GM21737 (cell line): ENCODE data around the gene GPC6.
A peak's percentile ranks its signal among the peaks of the same experiment; 100 is the strongest.

Experiments
- ATAC-seq: cut with Tn5 transposase; IDR thresholded peaks from one replicate; pipeline ENCODE4 v1.9.1; 2021; ENCODE audit warnings: mild to moderate bottlenecking, moderate library complexity; ENCODE audit not compliant: unreplicated experiment

Gene GPC6

GRCh38 chr13:94308832-94309231 lies 1082.2 kb downstream of the GPC6 start:
- no peak for ATAC-seq

DNA sequence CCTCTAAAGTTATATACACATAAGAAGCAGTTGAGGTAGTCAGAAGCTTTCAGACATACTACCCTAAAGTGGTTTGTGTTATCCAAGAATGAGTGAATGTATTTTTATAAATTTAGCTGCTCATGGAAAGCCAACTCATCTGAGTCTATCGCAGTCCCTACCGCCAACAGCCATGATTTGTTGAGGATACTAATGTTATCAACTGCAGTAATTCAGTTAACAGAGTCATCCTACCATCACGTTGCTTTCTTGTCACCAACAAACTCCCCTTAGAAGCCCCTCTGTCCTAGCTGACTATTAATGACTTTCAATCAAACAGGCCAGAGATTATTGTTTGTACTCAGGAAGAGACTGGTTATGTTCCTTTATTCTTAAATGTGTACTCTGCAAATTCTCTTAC lies 1083.0 kb downstream of the GPC6 start:
- ATAC-seq: no peak

DNA sequence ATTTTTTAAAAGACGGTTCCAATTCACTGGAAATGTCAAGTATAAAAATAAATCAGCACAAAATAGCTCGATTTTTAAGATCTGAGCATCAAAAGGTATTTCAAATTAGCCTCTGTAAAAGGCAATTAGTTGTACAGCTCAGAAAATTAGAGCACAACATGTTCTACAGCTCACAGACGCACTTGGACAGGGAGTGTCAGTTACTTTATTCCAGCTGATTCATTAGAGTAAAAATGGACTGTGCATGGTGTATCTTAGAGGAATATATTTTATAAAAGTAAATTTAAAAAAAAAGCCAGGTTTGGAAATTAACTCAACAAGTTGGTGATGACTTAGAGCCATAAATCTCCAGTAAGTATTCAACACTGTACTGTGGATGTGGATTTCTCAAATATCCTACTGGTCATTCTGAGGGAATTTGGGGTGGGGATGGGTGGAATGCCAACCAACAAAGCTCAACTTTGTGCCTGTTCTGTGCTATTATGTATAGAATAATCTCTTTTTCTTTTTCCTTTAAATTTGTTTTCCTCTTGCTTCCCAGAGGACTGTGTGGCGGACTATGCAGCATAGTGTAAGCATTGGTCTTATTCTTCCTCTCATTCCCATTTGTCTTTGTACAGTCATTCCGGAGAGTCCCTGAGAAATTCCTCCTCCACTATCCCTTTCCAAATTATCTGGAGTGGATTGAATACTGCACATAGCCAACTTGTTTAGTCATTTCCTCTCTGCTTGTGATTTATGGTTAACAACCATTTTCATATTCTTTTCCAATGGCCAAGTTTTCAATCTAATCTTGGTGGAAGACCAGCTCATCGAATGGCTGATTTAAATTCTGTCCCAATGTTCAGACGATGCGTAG lies 1083.6 kb downstream of the GPC6 start:
- no peak for ATAC-seq

- ATAC-seq: no peak
Measured at GRCh38 chr13:94311893-94312292, 1085.3 kb downstream of the GPC6 start.

DNA sequence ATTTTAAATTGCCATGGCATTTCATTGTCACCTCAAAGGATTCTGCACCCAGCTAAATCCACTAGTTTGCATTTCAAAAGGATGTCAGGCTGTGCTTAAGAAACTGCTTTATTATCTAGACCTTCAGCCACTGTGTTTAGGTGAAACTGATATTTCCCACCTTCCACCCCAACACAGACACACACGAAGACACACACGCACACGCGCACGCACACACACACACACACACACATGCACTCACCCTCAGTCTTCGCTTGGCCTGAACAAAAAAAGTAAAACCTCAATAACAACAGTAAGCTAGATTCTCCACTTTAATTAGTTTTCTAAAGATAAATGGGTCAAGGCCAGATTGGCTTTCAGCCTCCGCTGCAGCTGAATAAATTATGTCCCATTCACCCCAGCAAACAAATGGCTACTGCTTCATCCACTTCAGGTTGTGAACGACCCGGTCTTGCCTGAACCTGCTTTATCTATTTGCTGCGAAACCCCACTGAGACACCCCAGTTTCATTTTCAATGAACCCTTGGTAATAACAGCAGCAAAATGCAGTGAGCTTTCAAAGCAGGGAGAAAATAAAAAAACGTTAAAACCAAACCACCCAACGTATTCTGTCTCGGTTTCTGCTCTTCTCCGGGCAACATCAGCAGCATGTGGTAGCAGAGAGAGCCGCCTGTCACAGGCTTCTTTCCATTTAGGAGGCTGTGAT lies 1086.1 kb downstream of the GPC6 start:
- ATAC-seq: no peak

GRCh38 chr13:94313321-94313910 lies 1086.8 kb downstream of the GPC6 start:
- ATAC-seq: no peak

DNA sequence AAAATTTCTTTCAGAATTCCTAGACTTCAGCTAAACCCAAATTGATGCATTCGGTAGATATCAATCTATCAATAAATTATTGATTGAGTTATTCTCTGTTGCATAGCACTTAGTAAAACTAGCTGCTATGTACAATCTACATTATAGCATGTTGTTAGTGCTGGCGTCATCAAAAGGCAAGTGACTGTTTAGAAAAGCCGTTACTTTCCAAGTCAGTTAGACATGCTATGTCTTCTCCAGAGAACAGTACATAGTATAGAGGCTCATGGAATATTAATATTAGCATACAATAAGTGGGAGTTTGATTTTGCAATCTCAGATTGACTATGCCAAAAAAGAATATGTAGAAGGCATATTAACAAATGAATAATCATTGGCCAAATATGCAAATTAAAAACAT lies 1087.3 kb downstream of the GPC6 start:
- no peak for ATAC-seq

DNA sequence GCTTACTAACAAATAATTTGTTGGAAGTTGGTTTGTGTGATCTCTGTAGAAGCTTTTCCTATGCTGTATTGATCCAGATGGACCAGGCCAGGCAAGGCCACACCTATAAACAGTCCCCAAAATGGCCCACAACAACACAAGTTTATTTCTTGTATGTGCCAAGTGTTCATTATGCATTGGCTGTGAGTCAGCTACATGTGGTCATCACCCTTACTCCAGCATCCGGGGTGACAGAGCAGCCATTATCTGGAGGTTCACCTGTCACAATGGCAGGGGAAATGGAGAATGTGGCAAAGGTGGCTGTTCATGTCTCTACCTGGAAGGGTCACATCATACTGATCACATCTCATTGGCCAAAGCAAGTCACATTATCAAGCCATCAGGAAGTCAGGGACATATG lies 1088.6 kb downstream of the GPC6 start:
- no peak for ATAC-seq

DNA sequence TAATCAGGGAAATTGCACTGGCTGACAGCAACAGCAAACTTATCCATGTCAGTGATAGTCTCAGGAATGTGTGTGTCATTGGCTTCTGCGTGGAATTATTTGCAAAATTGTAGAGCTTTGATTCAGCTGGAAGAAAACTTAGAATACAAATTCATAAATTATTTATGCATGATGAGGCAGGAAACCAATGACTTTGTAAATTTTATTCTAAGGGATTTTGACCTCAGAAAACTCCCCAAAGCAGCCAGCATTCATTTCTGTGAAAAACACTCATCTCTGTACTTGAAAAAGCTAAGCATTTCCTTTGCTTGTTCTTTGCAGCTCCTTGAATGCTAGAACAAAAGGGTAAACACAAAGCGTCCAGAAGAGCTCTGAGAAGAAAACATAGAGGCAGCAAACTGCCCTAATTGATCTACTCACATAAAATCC lies 1090.5 kb downstream of the GPC6 start:
- ATAC-seq: no peak

GRCh38 chr13:94318418-94318817 lies 1091.8 kb downstream of the GPC6 start:
- no peak for ATAC-seq

DNA sequence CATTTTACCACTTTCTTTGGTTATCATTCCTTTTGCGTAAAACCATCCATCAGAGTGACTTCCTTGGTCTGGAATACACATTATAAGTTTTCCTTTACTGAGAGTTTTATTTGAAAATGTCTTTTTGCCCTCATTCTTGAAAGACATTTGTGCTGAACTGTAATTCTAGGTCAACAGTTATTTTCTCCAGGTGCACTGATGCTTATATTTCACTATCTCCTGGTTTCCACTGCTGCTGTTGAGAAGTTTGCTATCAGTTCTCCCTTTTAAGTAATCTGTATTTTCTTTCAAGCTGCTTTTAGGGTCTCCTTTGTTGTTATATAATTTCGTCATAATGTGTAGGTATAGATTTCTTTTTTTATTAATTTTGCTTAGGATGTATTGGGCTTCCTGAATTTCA lies 1092.9 kb downstream of the GPC6 start:
- no peak for ATAC-seq

DNA sequence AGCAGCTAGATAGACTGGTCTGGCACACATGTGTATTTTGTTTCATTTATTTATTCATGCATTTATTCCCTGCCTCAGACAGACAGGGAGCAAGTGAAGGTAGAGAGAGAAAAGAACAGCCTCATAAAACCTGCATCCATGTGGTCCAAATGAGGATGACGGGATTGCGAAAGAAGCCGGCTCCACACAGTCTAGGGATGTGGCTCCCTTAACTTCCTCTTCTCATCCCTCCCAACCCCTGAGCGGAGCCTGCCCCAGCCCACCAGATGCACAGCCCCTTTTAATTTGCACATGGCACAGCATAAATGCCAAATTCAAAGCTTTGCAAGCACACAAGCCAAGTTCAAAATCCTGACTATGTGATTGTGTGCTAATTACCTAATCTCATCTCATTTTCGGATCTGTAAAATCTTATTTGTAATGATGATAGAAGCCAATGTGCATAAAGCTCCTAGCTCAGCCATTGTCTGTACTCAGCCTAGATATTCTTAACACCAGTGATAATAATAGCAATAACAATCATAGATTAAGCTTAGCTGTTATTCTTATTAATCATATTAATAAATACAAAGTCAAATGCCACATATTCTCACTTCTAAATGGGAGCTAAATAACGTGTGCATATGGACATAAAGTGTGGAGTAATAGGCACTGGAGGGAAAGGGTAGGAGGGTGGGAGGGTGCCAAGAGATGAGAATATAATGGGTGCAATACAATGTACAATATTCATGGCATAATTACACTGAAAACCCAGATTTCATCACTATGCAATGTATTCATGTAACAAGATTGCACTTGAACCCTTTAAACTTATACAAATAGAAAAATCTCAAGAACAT lies 1096.5 kb downstream of the GPC6 start:
- ATAC-seq: no peak

DNA sequence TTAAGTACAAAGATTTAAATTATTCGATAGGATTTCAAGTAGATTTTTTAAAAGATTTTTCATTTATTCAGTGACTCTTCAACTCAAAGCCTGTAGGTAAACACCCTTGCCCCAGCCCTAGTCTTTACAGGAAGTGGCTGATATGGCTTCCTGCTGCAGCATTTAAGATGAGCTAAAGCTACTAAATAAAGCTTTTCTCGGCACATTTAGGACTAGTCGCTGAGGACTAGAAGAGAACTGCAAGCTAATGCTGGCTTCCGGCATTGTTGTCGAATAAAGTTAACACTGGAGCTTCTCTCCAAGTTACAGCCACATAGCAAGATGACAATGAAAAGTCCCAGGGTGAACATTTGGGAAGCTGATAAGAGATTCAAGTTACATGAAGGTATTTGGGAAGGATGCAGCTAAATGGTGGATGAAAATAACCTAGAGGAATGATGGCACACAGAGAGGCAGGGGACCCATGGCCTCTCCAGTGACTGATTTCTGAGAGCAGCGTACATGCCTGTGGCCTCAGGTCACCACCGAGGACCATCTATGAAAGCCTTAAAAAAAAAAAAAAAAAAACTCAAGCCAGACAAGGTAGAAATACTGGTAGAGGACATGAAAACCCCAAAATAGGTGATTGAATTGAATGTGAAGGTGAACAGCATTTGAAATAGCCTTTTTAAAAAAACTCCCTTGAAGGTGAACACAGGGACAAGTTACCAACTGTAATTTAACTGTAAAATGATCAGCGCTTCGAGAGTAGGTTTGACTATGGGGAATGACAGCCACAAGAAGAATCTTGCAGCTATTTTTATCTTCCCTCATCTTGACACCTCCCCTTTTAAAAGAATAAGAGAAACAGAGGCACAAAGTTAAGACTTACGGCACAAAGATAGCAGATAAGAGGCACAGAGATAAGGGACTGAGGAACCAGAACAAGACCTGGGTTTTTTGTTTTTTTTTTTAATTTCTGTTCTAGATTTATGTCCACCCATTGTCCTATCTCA lies 1097.5 kb downstream of the GPC6 start:
- ATAC-seq: no peak

- no peak for ATAC-seq
Measured at GRCh38 chr13:94324767-94325540, 1098.3 kb downstream of the GPC6 start.

DNA sequence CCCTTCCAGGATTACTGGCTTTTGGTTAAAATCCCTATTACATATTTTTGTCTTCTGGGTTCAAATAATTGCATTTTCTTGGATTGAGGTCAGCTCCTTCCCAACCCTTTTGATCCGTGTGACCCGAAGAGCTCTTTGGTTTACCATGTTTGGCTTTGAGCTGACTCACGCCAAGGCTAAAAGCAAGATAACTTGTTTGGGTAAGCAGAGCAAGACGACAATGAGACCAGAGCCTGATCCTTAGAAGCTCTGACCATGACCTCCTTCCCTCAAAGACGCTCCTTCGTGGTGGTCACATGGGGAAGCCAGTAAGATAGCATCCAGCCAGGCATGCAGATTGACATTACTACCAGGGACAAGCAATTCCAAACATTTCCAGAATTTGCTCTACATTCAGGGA lies 1099.0 kb downstream of the GPC6 start:
- no peak for ATAC-seq

DNA sequence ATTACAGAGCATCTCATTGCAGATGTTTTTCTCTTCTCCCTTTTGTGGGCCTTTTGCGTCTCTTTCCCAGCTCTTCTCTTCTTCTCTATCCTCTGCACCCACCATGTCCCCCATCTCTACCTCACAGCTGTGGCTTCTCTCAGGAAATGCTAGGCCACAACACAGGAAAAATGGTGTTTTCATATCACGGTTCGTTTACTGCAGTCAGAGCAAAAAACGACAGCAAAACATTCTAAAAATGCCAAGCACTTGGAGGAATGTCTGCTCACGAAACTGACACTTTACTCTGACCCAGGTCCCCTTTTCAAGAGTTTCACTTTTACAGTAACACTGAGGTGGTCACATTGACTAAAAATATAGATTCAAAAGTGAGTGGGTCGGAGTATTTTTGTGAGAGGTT lies 1100.7 kb downstream of the GPC6 start:
- ATAC-seq: peak; percentile 94

- ATAC-seq: no peak
Measured at GRCh38 chr13:94328381-94329041, 1101.9 kb downstream of the GPC6 start.

GRCh38 chr13:94329277-94329676 lies 1102.7 kb downstream of the GPC6 start:
- ATAC-seq: no peak
